DMS114 treated with DMSO at 0.1 percent for 48 hours (cell line): ENCODE results near the gene EFNA2.
"Not testable (repeated sequence)": the region's sequence is repeated elsewhere in the genome, so short reads cannot be mapped to it uniquely, and the experiment has no call there.

Experiments used
- DNase-seq: peaks from one replicate; lab custom pipeline; 2025; ENCODE audit not compliant: unreplicated experiment; lab: John Stamatoyannopoulos, UW

Gene EFNA2

GRCh38 chr19:1295169-1296012 is 9.7 kb downstream of the EFNA2 start:
- no peak for DNase-seq

GRCh38 chr19:1296078-1296477 is 10.4 kb downstream of the EFNA2 start:
- DNase-seq = no peak

- no peak for DNase-seq
Observed at GRCh38 chr19:1296575-1297271, 11.1 kb downstream of the EFNA2 start.

- no peak for DNase-seq
Observed at GRCh38 chr19:1298235-1298634, 12.6 kb downstream of the EFNA2 start.

- DNase-seq = no peak
Observed at GRCh38 chr19:1299801-1300200, 14.1 kb downstream of the EFNA2 start.

- DNase-seq = no peak
Observed at GRCh38 chr19:1300744-1301490, 15.2 kb downstream of the EFNA2 start.

GRCh38 chr19:1302533-1303239 is 17.0 kb downstream of the EFNA2 start:
- no peak for DNase-seq

- DNase-seq = no peak
Observed at GRCh38 chr19:1304197-1304924, 18.7 kb downstream of the EFNA2 start.

GRCh38 chr19:1305354-1305753 is 19.7 kb downstream of the EFNA2 start:
- not testable (repeated sequence) for DNase-seq

- DNase-seq = no peak
Observed at GRCh38 chr19:1307320-1307719, 21.6 kb downstream of the EFNA2 start.

GRCh38 chr19:1307755-1308303 is 22.2 kb downstream of the EFNA2 start:
- DNase-seq = no peak

- no peak for DNase-seq
Observed at GRCh38 chr19:1308718-1309117, 23.0 kb downstream of the EFNA2 start.

- no peak for DNase-seq
Observed at GRCh38 chr19:1309977-1310852, 24.5 kb downstream of the EFNA2 start.

- no peak for DNase-seq
Observed at GRCh38 chr19:1310853-1311180, 25.1 kb downstream of the EFNA2 start.

- DNase-seq = no peak
Observed at GRCh38 chr19:1311543-1312091, 25.9 kb downstream of the EFNA2 start.

GRCh38 chr19:1312767-1313694 is 27.4 kb downstream of the EFNA2 start:
- DNase-seq = no peak

GRCh38 chr19:1313695-1314613 is 28.3 kb downstream of the EFNA2 start:
- no peak for DNase-seq
